Measurements from ENCODE around the gene NHLRC4. TPM values are rescaled to one million over a fixed set of nuclear protein-coding genes. Genes with fewer than 3 reads are reported as not detected.

NHLRC4 gene
- total RNA-seq, 1 experiment from 2014 or later = 4.0 TPM

Small RNAs within 50 kb of the gene (microRNA-seq; reads per million reads assigned to microRNA genes)
- gene MIR3176 (ENCODE audit: unreplicated experiment) (1.6 reads per million), gene MIR5587 (ENCODE audit: unreplicated experiment) (0.95 reads per million)

Other genes with a start within 250 kb of the NHLRC4 start
- gene AXIN1, start 214.3 kb upstream of the NHLRC4 start, total RNA-seq (2021; ENCODE audit: unreplicated experiment) = 53.3 TPM
- gene MRPL28, start 196.5 kb upstream of the NHLRC4 start, total RNA-seq (2021; ENCODE audit: unreplicated experiment) = 140 TPM
- gene PGAP6, start 185.0 kb upstream of the NHLRC4 start, total RNA-seq (2021; ENCODE audit: unreplicated experiment) = 128 TPM
- 500 TPM for gene NME4, start 169.8 kb upstream of the NHLRC4 start, total RNA-seq (2021; ENCODE audit: unreplicated experiment)
- gene DECR2, start 165.1 kb upstream of the NHLRC4 start, total RNA-seq (2021; ENCODE audit: unreplicated experiment) = 92.7 TPM
- 57.3 TPM for gene RAB11FIP3, start 141.4 kb upstream of the NHLRC4 start, total RNA-seq (2021; ENCODE audit: unreplicated experiment)
- 78.5 TPM for gene CAPN15, start 39.3 kb upstream of the NHLRC4 start, total RNA-seq (2021; ENCODE audit: unreplicated experiment)
- gene PRR35, start 6.6 kb upstream of the NHLRC4 start, total RNA-seq (2021; ENCODE audit: unreplicated experiment) = 2.2 TPM
- gene PIGQ, start 3.0 kb downstream of the NHLRC4 start, total RNA-seq (2021; ENCODE audit: unreplicated experiment) = 83.5 TPM
- 30.7 TPM for gene RAB40C, start 23.1 kb downstream of the NHLRC4 start, total RNA-seq (2021; ENCODE audit: unreplicated experiment)
- gene WFIKKN1, start 64.0 kb downstream of the NHLRC4 start, total RNA-seq (2021; ENCODE audit: unreplicated experiment) = 2.0 TPM
- 91.8 TPM for gene METTL26, start 69.3 kb downstream of the NHLRC4 start, total RNA-seq (2021; ENCODE audit: unreplicated experiment)
- 91.6 TPM for gene MCRIP2, start 74.8 kb downstream of the NHLRC4 start, total RNA-seq (2021; ENCODE audit: unreplicated experiment)
- gene WDR90, start 82.4 kb downstream of the NHLRC4 start, total RNA-seq (2021; ENCODE audit: unreplicated experiment) = 58.9 TPM
- 195 TPM for gene RHOT2, start 101.1 kb downstream of the NHLRC4 start, total RNA-seq (2021; ENCODE audit: unreplicated experiment)
- gene RHBDL1, start 108.7 kb downstream of the NHLRC4 start, total RNA-seq (2021; ENCODE audit: unreplicated experiment) = 6.6 TPM
- gene STUB1, start 113.4 kb downstream of the NHLRC4 start, total RNA-seq (2021; ENCODE audit: unreplicated experiment) = 217 TPM
- 73.9 TPM for gene JMJD8, start 117.3 kb downstream of the NHLRC4 start, total RNA-seq (2021; ENCODE audit: unreplicated experiment)
- gene WDR24, start 123.4 kb downstream of the NHLRC4 start, total RNA-seq (2021; ENCODE audit: unreplicated experiment) = 17.9 TPM
- gene FBXL16, start 138.8 kb downstream of the NHLRC4 start, total RNA-seq (2021; ENCODE audit: unreplicated experiment) = 28.0 TPM
- gene METRN, start 148.1 kb downstream of the NHLRC4 start, total RNA-seq (2021; ENCODE audit: unreplicated experiment) = 407 TPM
- gene ANTKMT, start 154.1 kb downstream of the NHLRC4 start, total RNA-seq (2021; ENCODE audit: unreplicated experiment) = 93.6 TPM
- gene CCDC78, start 159.4 kb downstream of the NHLRC4 start, total RNA-seq (2021; ENCODE audit: unreplicated experiment) = 18.2 TPM
- 41.1 TPM for gene HAGHL, start 160.1 kb downstream of the NHLRC4 start, total RNA-seq (2021; ENCODE audit: unreplicated experiment)
- 34.0 TPM for gene CIAO3, start 174.0 kb downstream of the NHLRC4 start, total RNA-seq (2021; ENCODE audit: unreplicated experiment)
- 1.1 TPM for gene MSLN, start 193.7 kb downstream of the NHLRC4 start, total RNA-seq (2021; ENCODE audit: unreplicated experiment)
- 61.1 TPM for gene RPUSD1, start 221.4 kb downstream of the NHLRC4 start, total RNA-seq (2021; ENCODE audit: unreplicated experiment)
- 118 TPM for gene CHTF18, start 221.6 kb downstream of the NHLRC4 start, total RNA-seq (2021; ENCODE audit: unreplicated experiment)
- gene GNG13, start 233.7 kb downstream of the NHLRC4 start, total RNA-seq (2021; ENCODE audit: unreplicated experiment) = 0.23 TPM